Germinal center (tissue), 1 donor: ENCODE measurements around the gene PIP4P1.
"Not testable (repeated sequence)": the region's sequence is repeated elsewhere in the genome, so short reads cannot be mapped to it uniquely, and the experiment has no call there.

Source experiments
- DNase-seq: peaks from one replicate; pipeline ENCODE4 v3.0.0; 2012; ENCODE audit warnings: mixed read lengths, low spot score

Gene PIP4P1

GRCh38 chr14:20461225-20462141 lies at the start of gene PIP4P1:
PIP4P1 (minus strand) TSS chr14:20461434; CDS start chr14:20461325, 109 bp downstream.
- DNase-seq, result peak; percentile 93

- no peak for DNase-seq
Measured at GRCh38 chr14:20508367-20508766, 47.1 kb upstream of the PIP4P1 start.

GRCh38 chr14:20507537-20507936 lies 46.3 kb upstream of the PIP4P1 start:
- DNase-seq, result not testable (repeated sequence)

- DNase-seq, result not testable (repeated sequence)
Measured at GRCh38 chr14:20506752-20507151, 45.5 kb upstream of the PIP4P1 start.

GRCh38 chr14:20506276-20506675 lies 45.0 kb upstream of the PIP4P1 start:
- DNase-seq, result not testable (repeated sequence)

GRCh38 chr14:20503898-20504297 lies 42.7 kb upstream of the PIP4P1 start:
- no peak for DNase-seq

- DNase-seq, result no peak
Measured at GRCh38 chr14:20501346-20501745, 40.1 kb upstream of the PIP4P1 start.

GRCh38 chr14:20499881-20500280 lies 38.6 kb upstream of the PIP4P1 start:
- no peak for DNase-seq

GRCh38 chr14:20499108-20499507 lies 37.9 kb upstream of the PIP4P1 start:
- DNase-seq, result no peak

GRCh38 chr14:20498622-20499021 lies 37.4 kb upstream of the PIP4P1 start:
- DNase-seq, result no peak

GRCh38 chr14:20494935-20495766 lies 33.9 kb upstream of the PIP4P1 start:
- DNase-seq, result no peak

- DNase-seq, result no peak
Measured at GRCh38 chr14:20493634-20494033, 32.4 kb upstream of the PIP4P1 start.

GRCh38 chr14:20492486-20492885 lies 31.3 kb upstream of the PIP4P1 start:
- no peak for DNase-seq

- no peak for DNase-seq
Measured at GRCh38 chr14:20490563-20490962, 29.3 kb upstream of the PIP4P1 start.

- no peak for DNase-seq
Measured at GRCh38 chr14:20489093-20489994, 28.1 kb upstream of the PIP4P1 start.

GRCh38 chr14:20487396-20487725 lies 26.1 kb upstream of the PIP4P1 start:
- no peak for DNase-seq

- DNase-seq, result no peak
Measured at GRCh38 chr14:20486684-20487395, 25.6 kb upstream of the PIP4P1 start.

- DNase-seq, result no peak
Measured at GRCh38 chr14:20485900-20486299, 24.7 kb upstream of the PIP4P1 start.

- no peak for DNase-seq
Measured at GRCh38 chr14:20482382-20482781, 21.1 kb upstream of the PIP4P1 start.

GRCh38 chr14:20478894-20479293 lies 17.7 kb upstream of the PIP4P1 start:
- DNase-seq, result no peak

GRCh38 chr14:20477211-20477876 lies 16.1 kb upstream of the PIP4P1 start:
- peak; percentile 42 for DNase-seq
